HG02623 (cell line): Measurements from ENCODE around the gene SLC46A1.

Source experiments
- ATAC-seq: cut with Tn5 transposase; IDR thresholded peaks from one replicate; pipeline ENCODE4 v1.9.1; 2021; ENCODE audit warnings: moderate library complexity; ENCODE audit not compliant: unreplicated experiment

The SLC46A1 gene

GRCh38 chr17:28363776-28364650 is 42.0 kb downstream of the SLC46A1 start:
- ATAC-seq = no peak

GRCh38 chr17:28363186-28363585 is 42.8 kb downstream of the SLC46A1 start:
- no peak for ATAC-seq

GRCh38 chr17:28357901-28358197 is 48.2 kb downstream of the SLC46A1 start:
- no peak for ATAC-seq

GRCh38 chr17:28357061-28357900 is 48.7 kb downstream of the SLC46A1 start, which contains the start of gene POLDIP2:
Gene POLDIP2 (minus strand): TSS chr17:28357527. CDS start chr17:28357448, 79 bp downstream.
- ATAC-seq = peak; percentile 96

- no peak for ATAC-seq
These were observed 55.7 kb downstream of the SLC46A1 start for GRCh38 chr17:28350271-28350670.

GRCh38 chr17:28348979-28349378 is 57.0 kb downstream of the SLC46A1 start:
- no peak for ATAC-seq

GRCh38 chr17:28347261-28347891 is 58.6 kb downstream of the SLC46A1 start:
- ATAC-seq = no peak

- no peak for ATAC-seq
These were observed 59.2 kb downstream of the SLC46A1 start for GRCh38 chr17:28346746-28347246.

GRCh38 chr17:28346199-28346580 is 59.8 kb downstream of the SLC46A1 start:
- no peak for ATAC-seq

GRCh38 chr17:28345419-28346198 is 60.4 kb downstream of the SLC46A1 start:
- ATAC-seq = no peak
